ENCODE measurements around the gene KDELR1.
"Not testable (repeated sequence)": the region's sequence is repeated elsewhere in the genome, so short reads cannot be mapped to it uniquely, and the experiment has no call there.

Gene KDELR1

DNA sequence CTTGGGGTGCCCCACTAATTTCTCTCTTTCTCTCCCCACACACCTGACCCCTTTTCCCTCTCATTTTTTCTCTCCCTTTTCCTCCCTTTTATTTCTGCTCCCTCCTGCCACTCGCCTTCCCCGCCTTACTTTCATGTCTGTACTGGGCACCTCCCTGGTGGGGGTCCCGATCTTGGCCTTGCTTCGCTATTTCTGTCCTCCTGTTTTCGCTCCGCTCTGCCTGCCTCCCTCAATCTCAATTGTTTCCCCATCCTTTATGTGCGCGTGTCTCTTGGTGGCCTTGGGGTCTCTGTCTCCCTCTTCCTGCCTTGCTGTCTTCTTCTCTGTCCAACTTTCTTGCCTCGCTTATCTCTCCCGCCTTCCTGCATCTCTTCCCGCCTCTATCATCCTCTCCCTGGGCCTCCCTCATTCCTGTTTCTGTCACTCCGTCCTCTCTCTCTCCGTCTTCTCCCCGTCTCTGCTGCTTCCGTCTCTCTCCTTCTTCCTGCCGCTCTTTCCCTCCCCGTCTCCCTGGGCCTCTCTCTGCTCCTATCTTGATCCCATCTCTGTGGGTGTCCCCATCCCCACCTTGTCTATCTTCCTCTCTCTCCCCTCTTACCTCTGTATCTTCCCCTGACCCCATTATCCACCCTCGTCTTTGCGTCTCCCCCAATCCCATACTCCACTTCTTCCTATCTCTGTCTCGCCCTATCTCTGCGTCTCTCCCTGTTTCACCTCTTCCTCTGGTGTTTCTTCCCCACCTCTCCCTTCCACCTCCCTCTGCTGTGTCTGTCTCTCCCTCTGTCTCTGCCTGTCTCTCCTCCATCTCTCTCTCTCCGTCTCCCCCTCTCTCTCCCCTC is 6.1 kb upstream of the KDELR1 start:
- DNase-seq = no peak

DNA sequence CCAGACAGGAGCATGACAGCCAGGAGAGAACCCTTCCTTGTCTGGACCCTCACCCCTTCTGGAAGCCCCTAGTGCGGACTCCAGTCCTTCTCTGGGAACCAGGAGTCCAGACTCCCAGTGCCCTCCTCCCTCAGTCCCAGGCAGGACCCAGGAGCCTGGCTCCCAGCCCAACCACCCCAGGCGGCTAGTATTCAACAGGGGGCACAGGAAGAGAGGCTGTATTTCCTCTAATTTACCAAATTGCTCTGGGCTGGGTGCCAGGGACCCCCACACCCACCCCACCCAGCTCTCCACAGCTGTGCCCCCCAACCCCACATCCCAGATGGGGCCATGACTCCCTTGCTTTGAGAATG is 5.4 kb upstream of the KDELR1 start:
- no peak for DNase-seq

DNA sequence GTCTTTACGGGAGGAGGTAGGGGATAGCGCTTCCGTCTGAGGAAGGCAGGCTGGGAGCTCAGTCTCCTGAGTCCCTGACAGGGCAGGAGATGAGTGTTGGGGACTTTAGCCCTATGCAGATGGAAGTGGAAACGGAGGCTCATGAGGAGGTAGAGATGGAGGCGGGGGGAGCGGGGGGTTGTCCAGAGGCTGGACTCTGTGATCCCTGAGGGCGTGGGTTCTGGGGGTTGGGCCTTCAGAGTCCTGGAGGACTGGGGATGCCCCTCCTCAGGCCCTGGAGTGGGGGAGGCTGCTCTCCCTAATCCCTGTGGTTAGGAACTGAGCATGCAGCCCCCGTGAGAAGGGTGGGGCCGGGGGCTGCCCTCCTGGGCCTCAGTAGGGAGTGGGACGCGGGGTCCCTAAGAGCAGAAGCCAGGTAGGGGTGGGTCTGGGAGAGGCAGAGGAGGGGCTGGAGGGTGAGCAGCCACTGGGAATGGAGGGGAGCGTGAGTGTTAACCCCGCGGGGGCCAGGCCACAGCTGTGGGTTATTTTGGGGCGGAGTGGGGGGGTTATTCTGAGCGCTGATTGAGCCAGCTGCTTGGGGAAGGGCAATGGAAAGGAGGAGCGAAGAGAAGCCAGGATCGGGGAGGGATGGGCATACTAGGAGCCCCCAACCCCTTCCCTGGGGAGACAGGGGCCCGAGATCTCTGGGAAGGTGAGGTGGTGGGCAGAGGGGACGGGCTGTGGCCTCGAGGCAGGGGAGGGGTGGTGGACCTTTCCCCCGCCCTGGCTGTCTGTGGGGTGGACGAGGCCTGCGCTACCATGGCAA is 4.9 kb upstream of the KDELR1 start:
- DNase-seq = no peak

DNA sequence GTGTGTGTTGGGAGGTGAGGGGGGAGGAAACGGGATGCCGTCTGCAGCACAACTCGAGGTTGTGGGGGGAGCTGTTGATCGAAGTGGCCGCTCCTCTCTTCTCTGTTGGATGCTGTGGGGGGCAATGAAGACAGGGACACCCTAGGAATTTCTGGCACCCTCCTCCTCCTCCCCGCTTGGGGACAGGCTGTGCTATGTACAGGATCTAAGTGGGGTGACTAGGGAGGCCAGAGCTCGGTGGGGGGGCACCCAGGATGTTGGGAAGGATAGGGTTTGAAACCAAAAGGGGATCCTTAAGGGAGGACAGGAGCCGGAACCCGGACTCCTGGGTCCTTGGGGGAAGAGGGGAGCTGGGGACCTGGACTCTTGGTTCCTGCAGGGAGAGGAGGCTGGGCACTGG is 4.1 kb upstream of the KDELR1 start:
- no peak for DNase-seq

DNA sequence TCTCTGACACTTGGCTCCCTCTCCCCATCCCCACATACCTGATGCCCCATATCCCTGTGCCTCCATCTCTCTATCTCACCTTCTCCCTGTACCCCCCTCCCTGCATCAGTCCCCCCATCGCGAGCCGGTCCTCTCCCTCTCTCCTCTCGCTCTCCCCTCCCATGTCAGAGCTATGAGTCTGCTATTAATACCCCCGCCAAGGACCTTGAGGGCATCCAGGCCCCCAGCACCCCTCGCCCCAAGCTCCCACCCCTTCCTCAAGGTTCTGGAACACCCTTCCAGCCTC is 3.8 kb upstream of the KDELR1 start:
- DNase-seq = no peak

DNA sequence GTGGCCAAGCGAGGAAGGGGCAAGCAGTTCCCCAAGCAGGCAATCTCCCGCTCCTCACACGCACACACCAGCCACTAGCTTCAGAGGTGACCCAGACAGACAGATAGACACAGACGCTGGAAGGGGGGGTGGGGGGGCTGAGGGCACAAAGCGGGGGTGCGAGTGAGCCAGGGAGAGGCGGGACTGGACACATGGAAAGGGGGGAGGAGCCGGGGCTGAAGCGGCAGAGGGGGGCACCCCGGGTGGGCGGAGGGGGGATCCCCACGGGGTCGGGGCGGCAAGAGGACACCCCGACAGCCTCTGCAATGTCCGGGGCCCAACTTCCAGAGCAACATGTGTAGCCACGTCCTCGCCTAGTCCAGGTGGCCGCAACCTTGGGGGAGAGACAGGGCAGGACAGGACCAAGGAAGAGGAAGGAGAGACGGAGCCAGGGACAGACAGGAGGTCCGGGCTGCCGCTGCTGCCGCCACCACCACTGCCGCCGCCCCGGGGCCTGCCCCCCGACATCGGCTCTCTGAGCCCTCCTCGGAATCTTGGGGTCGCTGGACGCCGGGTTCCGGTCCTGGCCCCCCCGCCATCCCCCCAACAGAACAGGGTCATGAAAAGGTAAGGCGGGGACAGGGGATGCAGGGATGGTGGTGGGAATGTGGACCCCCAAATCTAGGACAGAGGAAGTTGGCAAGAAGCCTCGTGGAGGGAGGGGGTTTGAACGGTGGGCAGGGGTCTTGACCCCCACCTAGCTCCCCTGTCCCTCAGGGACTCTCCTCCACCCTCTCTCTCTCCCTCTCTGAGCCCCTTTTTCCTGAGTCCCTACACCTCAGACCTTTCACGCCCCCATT is 3.2 kb upstream of the KDELR1 start:
- peak; percentile 5 to 10 for DNase-seq

DNA sequence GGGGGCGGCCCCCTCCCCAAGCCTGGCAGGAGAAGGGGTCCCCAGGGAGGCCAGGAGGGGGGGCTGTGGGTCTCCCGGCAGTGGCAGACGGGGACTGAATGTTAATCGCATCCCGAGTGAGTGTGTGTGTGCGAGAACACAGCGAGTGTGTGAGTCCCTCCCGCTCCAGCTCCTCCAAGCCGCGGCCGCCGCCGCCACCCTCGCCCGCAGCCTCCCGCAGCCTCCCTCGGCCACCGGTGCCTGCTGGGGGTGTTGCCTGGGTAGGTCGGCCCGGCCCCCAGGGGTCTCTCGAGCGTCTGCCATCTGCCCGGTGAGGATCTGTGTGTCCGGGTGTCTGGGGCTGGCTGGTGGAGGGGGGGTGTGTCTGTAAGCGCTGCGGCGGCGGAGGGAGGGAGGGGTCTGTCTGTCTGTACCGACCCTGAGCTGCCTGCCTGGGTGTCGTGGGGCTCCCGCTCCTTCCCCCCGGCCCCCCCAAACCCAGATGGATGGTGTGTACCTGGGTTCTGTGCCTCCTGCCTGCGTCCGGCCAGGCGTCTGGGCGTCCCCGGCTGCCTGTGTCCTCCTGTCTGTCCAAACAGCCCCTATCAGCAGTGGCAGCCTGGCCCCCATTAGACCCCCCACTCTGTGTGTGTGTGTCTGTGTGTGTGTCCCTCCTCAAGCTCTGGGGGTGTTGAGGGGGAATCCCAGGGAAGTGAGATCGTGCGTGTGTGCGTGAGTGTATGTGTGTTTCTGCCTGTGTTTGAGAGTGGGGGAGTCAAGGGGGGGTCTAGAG is 2.4 kb upstream of the KDELR1 start, which contains the start of gene GRIN2D:
TSS of gene GRIN2D (plus strand) at position 110 of the 772 bp plus-strand sequence. CDS start 4,725 bp downstream, outside the sequence.
- DNase-seq = peak; percentile 18 to 27

DNA sequence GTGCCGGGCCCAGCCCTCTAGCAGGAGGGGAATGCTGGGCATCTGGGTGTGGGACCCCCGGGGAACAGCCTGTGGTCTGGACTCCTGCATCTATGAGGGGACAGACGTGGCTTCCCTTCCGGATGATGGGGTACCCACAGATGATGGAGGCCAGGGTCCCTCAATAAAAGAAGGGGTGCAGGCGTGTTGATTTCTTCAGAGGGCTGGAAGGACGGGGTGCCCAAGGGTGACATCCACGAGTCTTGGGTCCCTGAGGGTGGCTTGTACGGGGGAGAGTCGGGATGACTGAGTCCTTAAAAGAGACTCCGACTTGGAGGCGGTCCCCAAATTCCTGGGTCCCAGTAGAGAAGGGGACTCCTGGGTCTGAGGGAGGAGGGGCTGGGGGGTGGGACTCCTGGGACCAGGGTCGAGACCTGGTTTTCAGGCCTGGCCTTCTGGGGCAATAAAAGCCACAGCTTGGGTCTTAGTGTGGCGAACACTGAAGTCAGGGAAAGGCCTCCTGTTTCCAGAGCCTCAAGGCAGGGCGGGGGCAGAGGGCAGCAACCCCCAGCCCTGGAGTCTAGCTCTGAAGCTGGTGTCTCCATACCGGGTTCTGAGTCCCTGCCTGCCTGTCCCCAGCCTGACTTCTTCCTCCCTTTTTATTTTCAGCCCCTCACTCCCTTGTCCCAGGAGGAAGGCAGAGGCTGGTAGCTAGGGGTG is 1.7 kb upstream of the KDELR1 start:
- no peak for DNase-seq

DNA sequence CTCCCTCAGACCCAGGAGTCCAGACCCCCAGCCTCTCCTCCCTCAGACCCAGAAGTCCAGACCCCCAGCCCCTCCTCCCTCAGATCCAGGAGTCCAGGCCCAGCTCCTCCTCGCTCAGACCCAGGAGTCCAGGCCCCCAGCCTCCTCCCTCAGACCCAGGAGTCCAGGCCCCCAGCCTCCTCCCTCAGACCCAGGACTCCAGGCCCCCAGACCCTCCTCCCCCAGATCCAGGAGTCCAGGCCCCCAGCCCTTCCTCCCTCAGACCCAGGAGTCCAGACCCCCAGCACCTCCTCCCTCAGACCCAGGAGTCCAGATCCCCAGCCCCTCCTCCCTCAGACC is 624 bp upstream of the KDELR1 start:
- not testable (repeated sequence) for DNase-seq

DNA sequence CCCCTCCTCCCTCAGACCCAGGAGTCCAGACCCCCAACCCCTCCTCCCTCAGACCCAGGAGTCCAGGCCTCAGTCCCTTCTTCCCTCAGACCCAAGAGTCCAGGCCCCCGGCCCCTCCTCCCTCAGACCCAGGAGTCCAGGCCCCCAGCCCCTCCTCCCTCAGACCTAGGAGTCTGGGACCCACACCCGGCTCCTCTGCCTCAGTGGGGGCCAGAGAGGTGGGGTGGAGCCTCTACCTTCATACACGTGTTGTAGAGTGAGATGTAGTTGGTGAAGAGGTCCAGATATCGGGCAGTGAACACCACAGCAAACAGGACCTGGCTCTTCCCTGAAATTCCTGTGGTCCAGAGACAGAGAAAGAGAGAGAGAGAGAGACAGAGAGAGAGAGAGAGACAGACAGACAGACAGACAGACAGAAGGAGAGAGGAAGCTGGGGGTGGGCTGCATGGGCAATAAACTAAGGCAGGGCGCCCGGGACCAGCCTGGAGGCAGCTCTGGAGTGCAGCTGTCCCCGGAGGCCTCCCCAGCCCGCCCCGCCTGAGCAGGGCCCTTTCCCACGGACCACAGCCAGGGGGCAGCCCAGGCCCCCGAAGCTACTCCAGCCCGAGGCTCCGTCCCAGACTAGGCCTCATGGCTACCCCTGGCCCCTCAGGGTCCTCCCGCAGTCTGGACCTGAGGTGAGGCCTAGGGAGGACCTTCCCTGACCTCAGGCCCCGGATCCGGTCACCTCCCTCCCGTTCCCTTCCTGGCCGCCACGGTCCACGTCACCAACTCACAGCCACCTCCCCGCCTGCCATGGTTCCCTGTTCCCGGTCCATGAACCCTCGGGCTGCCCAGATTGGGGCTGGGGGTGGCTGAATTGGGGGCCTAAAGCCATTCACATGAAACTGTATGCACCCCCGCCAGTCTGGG is 907 bp downstream of the KDELR1 start:
- peak; percentile 64 to 68 for DNase-seq

DNA sequence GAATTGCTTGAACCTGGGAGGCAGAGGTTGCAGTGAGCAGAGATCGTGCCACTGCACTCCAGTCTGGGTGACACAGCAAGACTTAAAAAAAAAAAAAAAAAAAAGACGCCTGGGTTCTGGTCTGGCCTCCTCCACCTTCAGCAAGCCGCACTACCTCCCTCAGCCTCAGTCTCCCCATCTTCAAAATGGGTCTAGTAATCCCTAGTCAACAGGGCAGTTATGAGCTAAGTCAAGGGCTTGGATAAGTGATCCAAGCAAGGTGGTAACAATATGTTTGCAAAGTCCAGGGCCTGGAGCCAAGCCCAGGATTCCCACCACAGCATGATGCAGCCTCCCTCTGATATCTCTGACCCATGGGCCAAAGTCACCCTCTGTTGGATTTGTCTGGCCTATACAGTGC is 4.4 kb downstream of the KDELR1 start:
- no peak for DNase-seq

DNA sequence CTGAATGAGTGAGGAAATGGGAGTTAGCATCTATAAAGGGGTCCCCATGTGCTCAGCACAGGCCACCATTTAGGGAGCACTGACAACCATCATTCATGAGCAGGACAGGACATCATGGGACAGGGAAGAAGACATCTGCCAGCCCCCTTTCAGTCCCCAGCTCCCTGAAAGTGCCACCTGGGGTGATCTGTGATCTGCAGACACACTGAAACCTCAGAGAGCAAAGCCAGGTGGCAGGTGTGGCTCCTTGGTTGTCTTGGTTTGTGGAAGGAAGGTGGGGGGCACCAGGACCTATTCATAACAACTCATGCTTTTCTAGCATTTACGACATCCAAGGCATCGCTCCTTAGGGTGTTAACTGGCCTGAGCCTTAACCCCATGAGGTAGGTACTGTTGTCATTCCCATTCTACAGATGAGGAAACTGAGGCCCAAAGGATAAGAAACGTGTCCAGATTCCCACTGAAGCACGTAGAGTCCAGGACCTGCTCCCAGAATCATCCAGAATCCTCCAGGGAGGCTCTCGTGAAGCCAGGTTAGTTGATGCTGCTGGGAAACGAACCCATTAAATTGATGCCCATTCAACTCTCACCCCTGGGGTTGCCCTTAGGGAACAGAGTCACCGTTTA is 5.8 kb downstream of the KDELR1 start:
- DNase-seq = no peak

DNA sequence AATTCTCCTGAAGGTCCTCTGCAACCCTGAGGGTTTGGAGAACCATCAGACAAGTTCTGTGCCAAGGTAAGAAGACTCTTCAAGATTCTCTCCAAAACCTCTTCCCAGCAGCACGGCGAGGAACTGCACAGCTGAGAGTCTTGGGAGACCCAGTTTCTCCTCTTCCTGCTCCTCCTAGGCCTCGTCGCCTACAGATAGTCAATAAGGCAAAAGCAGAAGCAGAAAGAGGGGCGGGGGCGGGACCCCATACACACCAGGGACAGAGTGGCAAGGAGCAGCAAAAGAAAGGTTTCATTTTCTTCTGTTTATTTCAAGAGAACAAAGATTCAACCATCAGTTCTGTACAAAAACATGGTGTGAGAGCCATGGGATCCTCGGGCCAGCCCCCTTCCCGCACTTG is 9.1 kb downstream of the KDELR1 start:
- DNase-seq = no peak

DNA sequence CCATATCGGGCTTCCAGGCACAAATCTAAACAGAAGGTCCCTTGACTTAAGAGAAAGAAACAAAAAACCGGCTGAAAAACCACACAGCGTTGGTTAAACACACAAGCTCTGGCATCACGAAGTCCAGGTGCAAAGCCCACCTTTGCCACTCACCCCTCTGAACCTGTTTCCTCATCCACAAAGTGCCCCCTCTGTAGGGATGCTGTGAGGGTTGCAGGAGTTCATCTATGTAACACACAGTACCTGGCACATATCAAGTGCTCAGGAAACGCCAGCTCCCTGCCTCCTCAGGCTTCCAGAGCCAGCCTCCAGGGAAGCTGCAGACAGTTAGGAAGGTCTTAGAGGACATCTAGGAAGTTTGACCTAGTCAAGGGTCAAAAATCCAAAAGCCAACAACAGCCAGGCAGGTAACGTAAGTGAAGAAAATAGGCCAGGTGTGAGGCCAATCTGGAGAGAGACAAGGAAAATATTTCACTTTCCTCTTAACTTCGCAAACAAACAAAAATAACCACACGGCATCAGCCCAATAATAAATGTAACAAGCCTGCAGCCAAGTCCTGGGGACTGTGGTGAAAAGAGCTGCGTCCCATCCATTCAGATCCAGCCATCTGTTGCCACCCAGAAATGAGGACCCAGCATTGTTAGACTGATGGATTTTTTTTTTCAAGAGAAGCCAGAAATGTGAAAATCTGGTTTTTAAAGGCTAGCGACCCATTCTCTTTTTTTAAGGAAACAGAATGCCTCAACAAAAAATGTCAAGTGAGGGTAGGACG is 10.0 kb downstream of the KDELR1 start:
- no peak for DNase-seq

DNA sequence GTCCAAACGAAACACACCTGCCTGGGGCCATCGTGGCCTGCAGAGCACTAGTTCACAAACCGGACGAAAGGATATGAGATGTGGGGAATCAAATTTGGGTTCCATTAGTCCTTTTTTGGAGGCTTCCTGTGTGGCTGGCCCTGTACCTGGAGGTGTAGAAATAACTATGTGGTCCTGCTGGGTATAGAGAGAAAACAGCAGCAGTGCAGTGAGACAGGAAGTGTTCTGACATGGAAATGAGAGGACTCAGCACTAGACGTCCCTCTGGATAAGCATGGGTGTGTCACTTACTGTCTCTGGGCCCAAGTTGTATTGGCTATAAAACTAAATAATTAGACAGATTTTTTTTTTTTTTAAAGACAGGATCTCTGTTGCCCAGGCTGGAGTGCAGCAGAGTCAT is 12.3 kb downstream of the KDELR1 start:
- DNase-seq = no peak

DNA sequence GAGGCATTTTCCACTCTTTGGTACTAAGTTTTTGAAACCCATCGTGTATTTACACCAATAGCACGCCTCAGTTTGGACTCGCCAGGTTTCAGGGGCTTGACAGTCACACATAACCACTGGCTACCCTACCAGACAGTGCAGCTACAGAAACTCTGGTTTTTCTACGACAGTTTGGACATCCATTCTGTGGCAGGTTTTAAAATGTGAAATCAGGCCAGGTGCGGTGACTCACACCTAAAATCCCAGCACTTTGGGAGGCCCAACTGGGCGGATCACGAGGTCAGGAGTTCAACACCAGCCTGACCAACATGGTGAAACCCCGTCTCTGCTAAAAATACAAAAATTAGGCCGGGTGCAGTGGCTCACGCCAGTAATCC is 13.2 kb downstream of the KDELR1 start:
- DNase-seq = no peak

DNA sequence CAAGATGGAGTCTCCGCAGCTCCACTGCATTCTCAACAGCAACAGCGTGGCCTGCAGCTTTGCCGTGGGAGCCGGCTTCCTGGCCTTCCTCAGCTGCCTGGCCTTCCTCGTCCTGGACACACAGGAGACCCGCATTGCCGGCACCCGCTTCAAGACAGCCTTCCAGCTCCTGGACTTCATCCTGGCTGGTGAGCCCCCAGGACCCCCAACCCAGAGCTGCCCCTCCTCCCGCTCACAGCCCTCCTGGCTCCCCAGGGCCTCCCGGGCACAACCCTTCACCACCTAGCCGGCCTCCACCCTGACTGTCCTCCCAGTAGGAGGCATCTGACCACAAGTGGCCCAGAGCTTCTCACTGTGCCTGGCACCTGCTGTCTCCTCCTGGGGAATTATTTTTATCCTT is 17.8 kb downstream of the KDELR1 start:
- DNase-seq = no peak

DNA sequence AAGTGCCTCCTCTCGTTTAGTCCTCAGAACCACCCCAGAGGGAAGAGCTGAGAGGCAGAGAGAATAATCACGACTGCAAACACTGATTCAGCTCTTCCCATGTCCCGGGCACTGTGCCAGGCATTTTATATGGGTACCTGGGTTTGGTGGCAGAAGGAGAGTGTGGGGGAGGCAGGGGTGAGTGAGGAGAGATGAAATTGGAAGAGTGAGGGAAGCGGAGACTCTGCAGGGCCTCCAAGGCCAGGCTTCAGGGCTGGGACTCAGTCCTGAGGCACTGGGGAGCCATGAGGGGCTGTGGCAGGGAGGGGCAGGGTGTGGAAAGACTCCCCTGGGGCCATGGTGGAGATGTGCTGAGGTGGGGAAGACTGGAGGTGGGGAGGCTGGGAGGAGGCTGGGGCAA is 18.4 kb downstream of the KDELR1 start:
- no peak for DNase-seq

DNA sequence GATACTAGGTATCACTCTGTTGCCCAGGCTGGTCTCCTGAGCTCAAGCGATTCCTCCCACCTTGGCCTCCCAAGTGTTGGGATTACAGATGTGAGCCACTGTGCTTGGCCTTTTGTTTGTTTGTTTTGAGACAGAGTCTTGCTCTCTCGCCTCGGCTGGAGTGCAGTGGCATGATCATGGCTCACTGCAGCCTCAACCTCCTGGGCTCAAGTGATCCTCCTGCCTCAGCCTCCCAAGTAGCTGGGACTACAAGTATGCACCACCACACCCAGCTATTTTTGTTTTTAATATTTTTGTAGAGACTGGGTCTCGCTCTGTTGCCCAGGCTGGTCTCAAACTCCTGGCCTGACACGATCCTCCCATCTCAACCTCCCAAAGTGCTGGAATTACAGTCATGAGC is 19.6 kb downstream of the KDELR1 start:
- DNase-seq = not testable (repeated sequence)

DNA sequence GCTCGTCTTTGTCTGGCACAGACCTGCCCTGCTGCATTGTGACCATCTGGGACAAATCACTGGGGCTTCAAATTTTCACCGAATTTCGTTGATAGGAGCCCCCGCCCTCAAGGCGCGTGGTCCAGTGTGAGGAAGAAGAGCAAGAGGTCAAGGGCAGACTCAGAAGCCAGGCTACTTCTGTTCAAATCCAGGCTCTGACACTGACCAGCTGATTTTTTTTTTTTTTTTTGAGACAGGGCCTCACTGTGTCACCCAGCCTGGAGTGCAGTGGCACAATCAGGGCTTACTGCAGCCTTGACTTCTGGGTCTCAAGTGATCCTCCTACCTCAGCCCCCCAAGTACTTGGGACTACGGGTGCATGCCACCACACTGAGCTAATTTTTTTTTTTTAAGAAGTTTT is 20.0 kb downstream of the KDELR1 start:
- DNase-seq = no peak

Measured in activated CD4-positive, alpha-beta T cell treated with anti-CD3 and anti-CD28 coated beads, Interleukin-2, amount 50 U/mL, for 48 hours (primary cell).